ENCODE measurements around the gene TRAM2.

The TRAM2 gene

DNA sequence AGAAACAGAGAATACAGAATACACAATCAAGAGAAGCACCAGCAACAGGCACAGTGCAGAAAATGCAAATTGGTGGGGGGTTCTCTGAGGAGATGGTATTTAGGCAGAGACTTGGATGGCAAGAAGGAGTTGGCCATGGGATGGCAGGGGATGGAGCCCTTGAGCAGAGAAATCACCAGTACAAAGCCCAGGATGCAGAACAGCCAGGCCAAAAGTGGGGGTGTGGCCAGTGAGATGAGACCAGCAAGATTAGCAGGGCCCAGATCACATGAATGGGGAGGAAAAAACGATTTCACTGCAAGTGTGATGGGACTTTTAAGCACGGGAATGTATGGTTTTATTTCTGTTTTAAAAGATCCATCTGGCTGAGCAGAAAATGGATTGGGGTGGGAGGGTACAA, 63.4 kb downstream of the TRAM2 start:
- H3K27ac Mint-ChIP-seq: no peak overlapping the region
- H3K4me3 Mint-ChIP-seq: no peak overlapping the region
- H3K27me3 Mint-ChIP-seq (ENCODE audit: low read depth): no peaks in the 10 kb centered on the region
- H3K36me3 Mint-ChIP-seq (ENCODE audit: low read depth): peaks cover 23% of the 10 kb centered on the region
- no peaks in the 10 kb centered on the region for H3K9me3 Mint-ChIP-seq
- H3K4me1 Mint-ChIP-seq (ENCODE audit: low read depth): peaks cover 36% of the 10 kb centered on the region

DNA sequence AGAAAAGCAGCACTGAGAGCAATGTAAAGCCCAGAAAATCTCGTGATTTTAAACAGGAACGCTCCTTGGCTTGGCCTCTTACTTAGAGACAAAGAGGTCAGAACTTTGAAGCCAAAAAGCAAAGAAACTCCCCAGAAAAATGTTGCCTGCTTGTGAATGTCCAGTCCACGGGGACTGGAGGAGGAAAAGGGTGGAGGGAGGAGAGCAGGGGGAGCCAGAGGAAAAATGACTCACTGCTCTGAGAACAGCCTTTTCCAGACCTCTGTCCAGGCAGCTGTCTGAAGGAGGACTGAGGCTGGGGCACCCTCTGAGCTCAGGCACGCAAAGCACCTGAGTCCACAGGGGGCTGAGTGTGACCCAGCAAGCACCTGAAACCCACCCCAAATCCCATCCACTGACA, 64.7 kb downstream of the TRAM2 start:
- Mint-ChIP-seq H3K27ac (no peak overlapping the region), H3K4me1 (ENCODE audit: low read depth) (peaks cover 25% of the 10 kb centered on the region), H3K9me3 (no peaks in the 10 kb centered on the region), H3K4me3 (no peak overlapping the region), H3K27me3 (ENCODE audit: low read depth) (no peaks in the 10 kb centered on the region), H3K36me3 (ENCODE audit: low read depth) (peaks cover 20% of the 10 kb centered on the region)

DNA sequence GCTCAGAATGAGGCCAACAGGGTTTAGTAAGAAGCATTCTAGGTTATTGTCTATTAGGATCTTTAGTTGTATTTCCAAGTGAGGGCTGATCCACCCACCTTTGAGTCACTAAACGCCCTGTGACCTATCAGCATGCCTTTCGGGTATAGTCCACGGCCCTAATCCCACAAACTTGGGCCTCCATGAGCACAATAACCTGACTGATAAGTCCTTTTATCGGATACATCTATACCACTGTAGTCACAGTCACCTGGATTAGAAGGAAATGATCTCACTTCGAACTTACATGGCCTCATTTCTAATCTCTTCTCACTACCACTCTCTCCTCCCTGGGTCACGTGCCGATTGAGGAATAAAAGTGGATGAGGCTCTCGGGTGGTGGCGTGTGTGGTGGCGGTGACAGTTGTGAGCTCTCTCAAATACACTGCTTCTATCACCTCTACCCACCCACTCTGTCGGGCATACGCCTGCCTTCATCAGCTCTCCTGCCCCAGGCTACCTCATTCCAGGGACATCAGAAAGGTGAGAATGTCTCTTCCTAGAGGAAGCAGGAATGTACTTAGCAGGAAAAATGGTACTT, 65.2 kb downstream of the TRAM2 start:
- H3K27me3 Mint-ChIP-seq (ENCODE audit: low read depth): no peaks in the 10 kb centered on the region
- peaks cover 25% of the 10 kb centered on the region for H3K4me1 Mint-ChIP-seq (ENCODE audit: low read depth)
- no peaks in the 10 kb centered on the region for H3K9me3 Mint-ChIP-seq
- H3K4me3 Mint-ChIP-seq: no peak overlapping the region
- peaks cover 20% of the 10 kb centered on the region for H3K36me3 Mint-ChIP-seq (ENCODE audit: low read depth)
- no peak overlapping the region for H3K27ac Mint-ChIP-seq

DNA sequence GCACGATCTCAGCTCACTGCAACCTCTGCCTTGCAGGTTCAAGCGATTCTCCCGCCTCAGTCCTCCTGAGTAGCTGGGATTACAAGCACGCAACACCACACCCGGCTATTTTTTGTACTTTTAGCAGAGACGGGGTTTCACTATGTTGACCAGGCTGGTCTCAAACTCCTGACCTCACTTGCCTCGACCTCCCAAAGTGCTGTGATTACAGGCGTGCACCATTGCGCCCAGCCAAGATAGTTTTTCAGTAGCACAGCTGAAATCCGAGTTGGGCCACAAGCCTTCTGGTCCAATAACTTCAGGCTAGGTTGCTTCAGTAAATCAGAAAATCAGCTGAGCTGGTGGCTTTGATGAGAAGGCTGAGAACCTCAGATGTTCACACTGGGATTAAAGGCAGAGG, 65.7 kb downstream of the TRAM2 start:
- Mint-ChIP-seq H3K36me3 (ENCODE audit: low read depth) (peaks cover 20% of the 10 kb centered on the region), H3K27me3 (ENCODE audit: low read depth) (no peaks in the 10 kb centered on the region), H3K27ac (no peak overlapping the region), H3K9me3 (no peaks in the 10 kb centered on the region), H3K4me1 (ENCODE audit: low read depth) (peaks cover 21% of the 10 kb centered on the region), H3K4me3 (no peak overlapping the region)

DNA sequence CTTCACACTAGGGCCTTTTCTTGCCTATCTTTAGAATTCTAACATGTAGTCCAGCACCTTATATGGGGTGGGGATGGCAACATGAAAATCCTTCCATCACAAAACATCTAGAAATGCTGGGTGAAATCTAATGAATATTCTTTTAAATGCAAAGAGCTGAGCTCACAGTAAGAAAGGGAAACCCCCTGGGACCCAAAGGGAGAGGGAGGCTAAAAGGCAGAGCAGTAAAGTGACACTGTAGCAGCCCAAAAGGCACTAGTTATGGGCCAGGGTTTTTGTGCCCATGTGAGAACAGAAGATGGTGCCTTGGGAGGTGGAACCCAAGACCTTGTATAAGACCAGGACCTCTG, 66.7 kb downstream of the TRAM2 start:
- H3K4me3 Mint-ChIP-seq: no peak overlapping the region
- H3K27me3 Mint-ChIP-seq (ENCODE audit: low read depth): no peaks in the 10 kb centered on the region
- H3K36me3 Mint-ChIP-seq (ENCODE audit: low read depth): peaks cover 18% of the 10 kb centered on the region
- no peaks in the 10 kb centered on the region for H3K9me3 Mint-ChIP-seq
- peaks cover 13% of the 10 kb centered on the region for H3K4me1 Mint-ChIP-seq (ENCODE audit: low read depth)
- no peak overlapping the region for H3K27ac Mint-ChIP-seq

DNA sequence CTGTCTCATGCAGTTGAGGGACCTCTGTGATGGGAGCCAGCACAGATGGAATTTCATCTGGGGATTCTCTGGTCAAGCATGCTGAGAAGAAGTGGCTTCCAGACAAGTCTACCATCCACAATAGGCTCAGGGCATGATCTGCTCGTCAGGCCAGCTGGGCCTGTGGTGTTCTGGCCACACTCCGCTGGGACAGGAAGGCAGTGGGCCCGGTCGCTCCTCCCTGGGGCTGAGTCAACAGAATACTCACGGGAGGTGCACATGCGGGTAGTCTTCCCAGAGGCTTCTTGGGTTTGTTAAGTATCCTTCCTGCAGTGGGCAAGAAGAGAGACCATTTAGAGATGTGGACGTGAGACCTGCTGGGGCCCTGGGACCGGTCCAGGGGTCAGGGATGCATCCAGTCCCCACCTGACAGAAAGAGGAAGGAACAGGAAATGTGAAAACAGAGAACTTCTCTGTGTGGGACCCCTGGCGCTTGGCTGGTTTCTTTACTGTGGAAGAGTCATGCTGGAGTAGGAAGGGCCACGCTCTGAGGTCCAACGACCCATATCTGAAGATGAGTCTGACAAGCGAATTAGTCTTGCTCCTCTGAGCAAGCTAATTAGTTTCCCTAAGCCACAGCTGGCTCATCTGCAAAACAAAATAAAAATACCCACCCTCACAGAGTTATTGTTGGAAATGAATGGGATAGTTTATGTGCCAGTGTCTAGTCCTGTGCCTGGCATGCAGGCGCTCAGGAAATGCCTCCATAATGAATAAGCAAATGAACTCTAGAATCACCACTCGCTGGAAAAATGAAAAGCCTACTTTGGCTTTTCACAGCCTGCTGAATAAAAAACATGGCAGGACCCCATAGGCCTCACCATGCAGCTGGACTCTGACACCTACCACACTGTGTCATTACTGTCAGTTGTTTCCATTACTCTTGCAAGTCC, 67.3 kb downstream of the TRAM2 start:
- peaks cover 8% of the 10 kb centered on the region for H3K4me1 Mint-ChIP-seq (ENCODE audit: low read depth)
- peaks cover 19% of the 10 kb centered on the region for H3K36me3 Mint-ChIP-seq (ENCODE audit: low read depth)
- H3K27ac Mint-ChIP-seq: no peak overlapping the region
- H3K9me3 Mint-ChIP-seq: no peaks in the 10 kb centered on the region
- no peak overlapping the region for H3K4me3 Mint-ChIP-seq
- no peaks in the 10 kb centered on the region for H3K27me3 Mint-ChIP-seq (ENCODE audit: low read depth)

DNA sequence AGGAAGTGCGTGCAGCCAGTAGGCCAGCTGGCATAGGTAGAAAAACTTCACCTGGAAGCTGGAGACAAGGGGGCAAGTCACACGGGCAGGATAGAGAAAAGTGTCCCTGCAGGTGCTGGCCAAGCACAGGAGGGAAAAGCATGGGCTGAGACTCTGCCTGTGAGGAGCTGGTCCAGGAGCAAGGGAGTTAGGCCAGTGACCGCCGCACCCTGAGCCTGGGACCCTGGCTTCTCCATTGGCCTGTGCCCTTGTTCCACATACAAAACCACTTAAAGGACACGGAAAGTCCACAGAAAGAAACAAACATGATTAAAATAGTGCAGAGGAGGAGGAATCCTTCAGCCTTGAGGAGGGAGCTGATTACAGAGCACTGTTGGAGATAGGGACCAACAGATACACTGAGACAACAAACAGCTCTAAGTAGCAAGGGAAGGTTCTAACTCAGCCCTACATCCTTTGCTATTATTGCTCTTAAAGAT, 68.6 kb downstream of the TRAM2 start:
- Mint-ChIP-seq H3K27ac (no peak overlapping the region), H3K36me3 (ENCODE audit: low read depth) (peaks cover 12% of the 10 kb centered on the region), H3K4me3 (no peak overlapping the region), H3K9me3 (no peaks in the 10 kb centered on the region), H3K27me3 (ENCODE audit: low read depth) (no peaks in the 10 kb centered on the region), H3K4me1 (ENCODE audit: low read depth) (peaks cover 6% of the 10 kb centered on the region)

DNA sequence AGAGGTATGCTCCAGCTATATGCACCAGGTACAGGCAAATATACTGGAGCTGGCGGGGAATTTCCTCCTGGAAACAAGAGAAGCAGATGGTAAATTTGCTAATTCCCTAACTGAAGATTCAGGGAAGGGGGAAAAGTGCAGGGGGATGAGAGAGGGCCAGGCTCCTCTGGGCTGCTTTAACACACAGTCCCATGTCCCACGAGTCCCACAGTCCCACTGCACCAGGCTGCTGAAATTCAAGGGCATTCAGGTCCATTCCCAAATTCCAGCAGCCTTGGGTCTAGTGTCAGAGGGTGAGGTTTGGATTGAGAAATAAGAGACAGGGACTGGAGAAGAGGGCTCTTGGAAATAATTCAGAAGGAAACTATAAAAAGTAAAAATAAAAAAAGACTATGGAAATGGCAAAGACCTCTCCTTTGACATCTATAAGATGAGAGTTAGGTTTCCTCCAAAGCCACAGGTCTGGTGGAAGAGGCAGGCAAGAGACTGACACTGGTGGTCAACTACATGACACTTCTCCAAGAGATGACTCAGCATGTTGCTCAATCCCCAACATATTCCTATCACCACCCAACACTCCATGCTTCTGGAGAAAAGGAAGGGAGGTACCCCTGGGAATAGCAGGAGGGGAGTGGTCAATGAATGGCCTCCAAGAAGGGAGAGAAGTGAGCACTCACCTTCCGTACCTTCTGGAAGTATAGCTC, 69.2 kb downstream of the TRAM2 start:
- no peak overlapping the region for H3K27ac Mint-ChIP-seq
- peaks cover 11% of the 10 kb centered on the region for H3K36me3 Mint-ChIP-seq (ENCODE audit: low read depth)
- H3K4me3 Mint-ChIP-seq: no peak overlapping the region
- H3K27me3 Mint-ChIP-seq (ENCODE audit: low read depth): no peaks in the 10 kb centered on the region
- H3K9me3 Mint-ChIP-seq: no peaks in the 10 kb centered on the region
- H3K4me1 Mint-ChIP-seq (ENCODE audit: low read depth): peaks cover 5% of the 10 kb centered on the region

DNA sequence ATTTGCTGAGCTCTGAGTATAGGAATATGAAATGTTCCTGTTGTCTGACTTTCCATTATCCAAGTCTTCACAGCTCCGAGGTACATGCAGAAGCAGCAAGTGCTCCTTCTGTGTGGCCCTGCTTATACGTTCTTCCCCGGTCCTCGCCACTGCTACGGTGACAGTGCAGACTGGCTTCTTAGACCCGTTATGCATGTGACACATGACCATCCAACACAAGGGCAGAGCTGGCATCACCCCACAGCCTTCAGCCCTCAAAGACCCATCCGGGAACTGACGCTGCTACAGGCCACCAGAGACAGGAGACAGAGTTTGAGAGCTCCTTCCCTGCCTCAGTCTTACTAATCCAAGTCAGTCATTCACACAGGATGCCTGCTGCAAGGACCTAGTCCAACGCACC, 70.4 kb downstream of the TRAM2 start:
- Mint-ChIP-seq H3K36me3 (ENCODE audit: low read depth) (peaks cover 11% of the 10 kb centered on the region), H3K27me3 (ENCODE audit: low read depth) (no peaks in the 10 kb centered on the region), H3K4me3 (no peak overlapping the region), H3K4me1 (ENCODE audit: low read depth) (peaks cover 3% of the 10 kb centered on the region), H3K9me3 (no peaks in the 10 kb centered on the region), H3K27ac (no peak overlapping the region)

DNA sequence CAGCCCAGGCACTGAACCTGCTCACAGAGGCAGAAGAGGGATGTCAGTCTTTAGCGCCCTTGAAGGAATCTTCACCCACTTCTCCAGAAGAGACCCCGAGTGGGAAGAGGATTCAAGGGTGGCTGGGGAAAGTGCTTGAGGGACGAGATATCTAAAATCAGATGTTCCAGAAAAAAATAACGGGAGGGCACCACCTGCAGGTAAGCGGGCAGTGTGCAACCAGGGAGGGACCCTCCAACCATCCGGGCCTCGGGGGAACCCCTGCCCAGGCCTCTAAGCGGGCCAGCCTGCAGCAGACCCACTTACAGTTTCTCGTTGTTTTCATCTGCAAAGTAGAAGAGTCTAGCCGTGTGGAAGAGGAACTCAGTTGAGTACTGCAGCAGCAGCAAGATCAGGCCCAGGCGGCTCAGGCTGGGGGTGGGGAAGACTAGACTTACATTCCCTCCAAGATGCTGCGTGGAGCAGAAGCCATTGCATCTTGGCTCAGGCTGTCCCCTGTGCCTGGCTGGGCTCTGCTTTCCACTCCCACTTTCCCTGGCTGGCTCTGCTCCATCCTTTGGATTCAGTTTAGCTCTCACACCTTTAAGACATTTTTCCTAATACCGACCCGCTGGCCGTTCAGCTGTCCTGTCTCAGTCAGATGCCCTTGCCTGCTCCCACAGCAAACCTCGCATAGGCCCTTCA, 71.0 kb downstream of the TRAM2 start:
- Mint-ChIP-seq H3K4me1 (ENCODE audit: low read depth) (peaks cover 3% of the 10 kb centered on the region), H3K9me3 (no peaks in the 10 kb centered on the region), H3K36me3 (ENCODE audit: low read depth) (peaks cover 11% of the 10 kb centered on the region), H3K27me3 (ENCODE audit: low read depth) (no peaks in the 10 kb centered on the region), H3K27ac (no peak overlapping the region), H3K4me3 (no peak overlapping the region)

DNA sequence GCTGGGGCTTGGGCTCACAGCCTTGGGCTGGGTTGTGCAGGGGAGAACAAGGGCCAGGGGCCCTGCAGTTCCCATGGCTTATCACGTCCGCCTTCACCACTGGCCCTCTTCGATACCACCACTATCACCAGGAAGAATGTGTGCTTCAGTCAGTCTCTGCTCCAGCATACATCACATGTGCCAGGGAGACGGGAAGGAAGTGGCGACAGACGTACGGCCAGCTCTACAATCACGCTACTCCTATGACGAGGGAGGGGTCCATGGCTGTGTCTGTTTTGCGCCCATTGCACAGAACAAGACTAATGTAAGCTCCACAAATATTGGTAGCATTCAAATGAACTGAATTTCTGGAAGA, 72.1 kb downstream of the TRAM2 start:
- no peaks in the 10 kb centered on the region for H3K27me3 Mint-ChIP-seq (ENCODE audit: low read depth)
- no peak overlapping the region for H3K27ac Mint-ChIP-seq
- no peaks in the 10 kb centered on the region for H3K4me1 Mint-ChIP-seq (ENCODE audit: low read depth)
- H3K9me3 Mint-ChIP-seq: no peaks in the 10 kb centered on the region
- H3K36me3 Mint-ChIP-seq (ENCODE audit: low read depth): peaks cover 8% of the 10 kb centered on the region
- H3K4me3 Mint-ChIP-seq: no peak overlapping the region

DNA sequence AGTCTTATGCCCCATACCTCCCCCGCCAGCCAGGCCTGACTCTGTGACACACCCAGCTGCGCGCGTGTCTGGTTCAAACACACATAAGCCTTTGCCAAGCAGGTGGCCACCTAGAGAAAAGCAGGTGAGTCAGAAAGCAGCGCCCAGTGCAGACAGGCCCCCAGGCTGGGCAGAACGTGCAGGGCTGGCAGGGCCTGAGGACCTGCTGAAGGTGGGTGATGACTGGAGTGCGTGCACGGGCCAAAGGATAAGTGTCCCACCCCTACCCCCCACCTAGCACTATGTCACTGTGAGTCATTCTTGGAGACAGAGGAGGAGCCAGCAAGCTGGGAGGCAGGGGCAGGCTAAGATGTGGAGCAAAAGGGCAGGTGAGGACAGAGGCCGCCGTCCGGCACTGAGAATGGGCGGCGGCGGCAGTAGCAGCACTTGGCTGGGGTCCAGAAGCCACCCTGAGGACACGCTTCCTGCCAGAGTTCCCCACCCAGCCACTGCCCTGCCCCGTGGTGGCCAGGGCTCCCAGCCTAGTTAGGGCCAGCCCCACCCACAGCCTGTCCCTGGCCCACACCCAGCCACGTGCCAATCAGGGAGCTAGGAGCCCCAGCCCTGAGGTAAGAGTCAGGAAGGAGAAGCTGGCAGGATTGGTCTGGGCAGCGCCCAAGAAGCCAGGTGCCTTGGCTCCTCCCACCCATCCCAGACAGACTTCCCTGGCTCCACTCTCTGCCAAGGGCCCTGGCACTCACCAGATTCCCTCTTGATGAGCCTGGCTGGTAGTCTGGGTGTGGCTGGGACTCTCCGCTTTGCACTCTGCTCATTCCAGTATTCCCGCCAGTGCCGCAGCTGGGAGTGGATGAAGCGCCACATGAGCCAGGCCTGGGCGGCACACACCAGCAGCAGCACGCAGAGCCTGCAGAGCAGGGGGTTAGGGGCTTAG, 72.7 kb downstream of the TRAM2 start:
- Mint-ChIP-seq H3K27me3 (ENCODE audit: low read depth) (no peaks in the 10 kb centered on the region), H3K4me3 (no peak overlapping the region), H3K9me3 (no peaks in the 10 kb centered on the region), H3K36me3 (ENCODE audit: low read depth) (peaks cover 8% of the 10 kb centered on the region), H3K4me1 (ENCODE audit: low read depth) (peaks cover under 1% of the 10 kb centered on the region), H3K27ac (no peak overlapping the region)

DNA sequence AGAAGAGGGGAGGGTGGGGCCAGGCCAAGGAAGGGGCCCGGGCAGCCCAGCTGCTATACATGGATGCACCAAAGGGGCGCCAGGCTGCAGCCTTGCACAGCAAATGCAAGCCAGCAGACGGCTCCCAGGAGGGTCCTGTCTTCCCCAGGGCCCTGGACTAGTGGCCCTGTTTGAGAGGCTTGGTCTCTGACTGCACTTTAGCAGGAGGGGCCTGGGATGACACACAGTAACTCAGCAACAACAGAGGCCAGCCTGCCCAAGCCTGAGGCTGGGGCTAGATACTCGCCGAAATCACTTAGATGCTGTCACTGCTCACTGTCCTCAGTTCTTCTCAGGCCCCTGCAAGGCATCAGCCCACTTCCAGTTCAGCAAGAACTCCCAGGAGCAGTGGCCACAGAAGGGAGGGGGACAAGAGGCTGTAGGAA, 73.5 kb downstream of the TRAM2 start:
- H3K4me3 Mint-ChIP-seq: no peak overlapping the region
- no peaks in the 10 kb centered on the region for H3K9me3 Mint-ChIP-seq
- no peaks in the 10 kb centered on the region for H3K27me3 Mint-ChIP-seq (ENCODE audit: low read depth)
- H3K27ac Mint-ChIP-seq: no peak overlapping the region
- peaks cover 8% of the 10 kb centered on the region for H3K36me3 Mint-ChIP-seq (ENCODE audit: low read depth)
- peaks cover 4% of the 10 kb centered on the region for H3K4me1 Mint-ChIP-seq (ENCODE audit: low read depth)
